Breast epithelium (tissue), 3 donors: ENCODE results near the gene DDX52.

Experiments used
- CTCF ChIP-seq, 3 donors: fragments of 450-650 bp; IDR thresholded peaks; one replicate each; pipeline ENCODE4 v1.5.1; 2016 to 2017; ENCODE audit warnings: antibody characterized with exemption in 3 of 3, mild to moderate bottlenecking in 3 of 3, moderate library complexity in 3 of 3
- POLR2A ChIP-seq: fragments of 450-650 bp; IDR thresholded peaks from one replicate; pipeline ENCODE4 v1.6.1; 2016; ENCODE audit warnings: antibody characterized with exemption, mild to moderate bottlenecking, moderate library complexity
- POLR2AphosphoS5 ChIP-seq, 3 donors: sonication (generic); formaldehyde crosslinking; IDR thresholded peaks; one replicate each; pipeline ENCODE4 v1.6.1; 2017; ENCODE audit warnings: antibody characterized with exemption in 3 of 3

- no peak for TF ChIP-seq POLR2A
- TF ChIP-seq POLR2AphosphoS5 (IDR thresholded peaks at IDR 0.05) = no peak
- no peak for TF ChIP-seq CTCF (IDR thresholded peaks at IDR 0.05)
Measured at GRCh38 chr17:37691807-37692206, 48.6 kb upstream of the DDX52 start.
